GM21526 (cell line): ENCODE measurements around the gene ZCCHC14.
"Not testable (repeated sequence)": the region's sequence is repeated elsewhere in the genome, so short reads cannot be mapped to it uniquely, and the experiment has no call there.

Source experiments
- ATAC-seq: cut with Tn5 transposase; IDR thresholded peaks from one replicate; pipeline ENCODE4 v1.9.1; 2021; ENCODE audit warnings: moderate library complexity; ENCODE audit not compliant: unreplicated experiment, low FRiP score

ZCCHC14 gene

DNA sequence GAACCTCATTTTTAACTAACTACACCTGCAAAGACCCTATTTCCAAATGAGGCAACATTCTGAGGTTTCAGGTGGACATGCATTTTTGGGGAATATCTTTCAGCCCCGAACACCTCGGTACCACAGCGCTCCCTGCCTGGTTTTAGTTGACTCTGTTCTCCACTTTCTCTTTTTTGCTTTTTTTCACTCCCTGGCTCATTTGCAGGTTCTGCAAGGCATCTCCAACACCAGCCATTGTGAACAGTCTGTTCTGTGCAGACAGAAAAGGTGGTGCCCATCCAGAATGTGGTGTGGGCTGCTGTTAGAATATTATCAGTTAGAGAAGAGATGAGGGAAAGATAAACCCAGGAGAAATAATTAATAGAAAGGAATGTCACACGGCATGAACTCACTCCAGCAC is 32.5 kb upstream of the ZCCHC14 start:
- ATAC-seq = no peak

DNA sequence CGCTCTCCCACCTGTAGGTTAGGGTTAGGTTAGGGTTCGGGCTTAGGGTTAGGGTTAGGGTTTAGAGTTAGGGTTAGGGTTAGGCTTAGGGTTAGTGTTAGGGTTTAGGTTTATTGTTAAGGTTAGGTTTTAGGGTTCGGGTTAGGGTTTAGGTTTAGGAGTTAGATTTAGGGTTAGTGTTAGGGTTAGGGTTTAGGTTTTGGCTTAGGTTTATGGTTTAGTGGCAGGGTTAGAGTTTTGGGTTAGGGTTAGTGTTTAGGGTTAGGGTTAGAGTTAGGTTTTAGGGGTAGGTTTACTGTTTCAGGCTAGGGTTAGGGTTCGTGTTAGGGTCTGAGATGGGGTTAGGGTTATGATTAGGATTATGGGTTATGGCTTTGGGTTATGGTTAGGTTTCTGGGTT is 31.6 kb upstream of the ZCCHC14 start:
- no peak for ATAC-seq

DNA sequence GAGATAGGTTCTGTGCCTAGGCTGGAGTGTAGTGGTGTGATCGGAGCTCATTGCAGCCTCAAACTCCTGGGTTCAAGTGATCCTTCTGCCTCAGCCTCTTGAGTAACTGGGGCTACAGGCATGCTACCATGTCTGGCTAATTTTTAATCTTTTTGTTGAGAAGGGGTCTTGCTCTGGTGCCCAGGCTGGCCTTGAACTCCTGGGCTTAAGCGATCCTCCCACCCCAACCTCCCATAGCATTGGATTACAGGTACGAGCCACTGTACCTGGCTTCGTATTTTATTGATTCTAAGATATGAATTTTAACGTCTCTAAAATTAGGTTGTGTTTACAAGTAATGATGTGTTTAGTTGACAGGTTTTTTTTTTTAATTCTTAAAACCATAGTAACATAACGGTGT is 30.8 kb upstream of the ZCCHC14 start:
- not testable (repeated sequence) for ATAC-seq

DNA sequence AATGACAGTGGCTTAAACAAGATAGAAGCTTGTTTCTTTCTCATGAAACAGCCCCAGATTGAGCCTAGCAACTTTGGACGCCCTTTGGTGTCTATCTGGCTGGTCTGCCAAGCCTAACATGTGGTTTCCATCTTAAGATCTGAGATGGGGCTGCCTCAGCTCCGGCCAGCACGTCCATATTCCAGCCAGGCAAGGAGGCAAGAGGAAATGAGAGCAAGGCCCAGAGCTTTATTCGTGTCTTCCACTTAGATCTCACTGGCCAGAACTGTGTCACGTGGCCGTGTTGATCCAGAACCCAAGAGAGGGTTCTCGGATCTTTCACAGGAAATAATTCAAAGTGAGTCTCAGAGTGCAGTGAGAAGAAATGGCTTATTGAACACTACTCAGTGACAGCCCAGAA is 28.9 kb upstream of the ZCCHC14 start:
- not testable (repeated sequence) for ATAC-seq

DNA sequence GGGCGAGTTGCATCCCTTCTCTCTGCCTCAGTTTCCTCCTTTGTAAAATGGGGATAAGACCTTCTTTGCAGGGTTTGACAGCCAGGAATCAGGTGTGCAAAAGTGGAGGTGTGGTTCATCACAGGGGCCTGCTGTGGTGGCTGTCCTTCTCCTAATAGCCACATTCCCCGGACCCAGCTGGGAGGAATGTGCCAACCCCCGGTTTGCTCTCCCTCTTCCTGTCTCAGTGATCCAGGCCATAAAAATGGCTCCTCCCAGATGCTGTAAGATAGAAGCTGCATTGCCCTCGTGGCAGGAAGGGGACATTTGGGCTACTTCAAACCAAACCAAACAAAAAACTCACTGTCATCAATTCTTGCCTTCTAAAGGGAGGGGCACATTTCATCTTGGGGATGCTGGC is 26.3 kb upstream of the ZCCHC14 start:
- not testable (repeated sequence) for ATAC-seq

DNA sequence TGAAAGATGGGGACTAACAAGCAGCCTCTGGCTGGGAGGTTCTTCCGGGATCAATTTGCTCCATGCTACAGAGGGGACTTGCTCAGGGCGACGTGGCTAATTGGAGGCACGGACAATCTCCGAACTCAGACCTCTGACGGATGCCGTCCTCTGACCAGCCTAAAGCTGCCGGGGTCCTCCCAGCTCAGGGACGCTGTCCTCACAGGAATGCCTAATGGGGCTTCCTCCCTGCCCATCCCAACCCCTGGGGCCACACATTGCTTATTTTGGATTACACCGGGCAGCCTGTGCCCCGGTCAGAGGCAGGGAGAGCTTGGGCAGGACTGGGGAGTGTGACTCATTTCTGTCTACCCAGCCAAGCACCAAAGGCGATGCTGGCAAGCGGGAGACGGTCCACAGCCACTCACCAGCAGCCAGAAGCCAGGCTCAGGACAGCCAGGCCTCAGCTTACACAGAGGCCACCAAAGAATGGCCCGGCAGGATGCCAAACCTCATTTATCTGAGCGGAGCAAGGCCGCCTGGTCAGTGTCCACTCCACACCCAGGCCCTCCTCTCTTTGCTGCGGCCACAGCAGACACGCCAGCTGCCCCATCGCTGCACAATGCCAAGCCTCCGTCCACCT is 25.7 kb upstream of the ZCCHC14 start:
- not testable (repeated sequence) for ATAC-seq

DNA sequence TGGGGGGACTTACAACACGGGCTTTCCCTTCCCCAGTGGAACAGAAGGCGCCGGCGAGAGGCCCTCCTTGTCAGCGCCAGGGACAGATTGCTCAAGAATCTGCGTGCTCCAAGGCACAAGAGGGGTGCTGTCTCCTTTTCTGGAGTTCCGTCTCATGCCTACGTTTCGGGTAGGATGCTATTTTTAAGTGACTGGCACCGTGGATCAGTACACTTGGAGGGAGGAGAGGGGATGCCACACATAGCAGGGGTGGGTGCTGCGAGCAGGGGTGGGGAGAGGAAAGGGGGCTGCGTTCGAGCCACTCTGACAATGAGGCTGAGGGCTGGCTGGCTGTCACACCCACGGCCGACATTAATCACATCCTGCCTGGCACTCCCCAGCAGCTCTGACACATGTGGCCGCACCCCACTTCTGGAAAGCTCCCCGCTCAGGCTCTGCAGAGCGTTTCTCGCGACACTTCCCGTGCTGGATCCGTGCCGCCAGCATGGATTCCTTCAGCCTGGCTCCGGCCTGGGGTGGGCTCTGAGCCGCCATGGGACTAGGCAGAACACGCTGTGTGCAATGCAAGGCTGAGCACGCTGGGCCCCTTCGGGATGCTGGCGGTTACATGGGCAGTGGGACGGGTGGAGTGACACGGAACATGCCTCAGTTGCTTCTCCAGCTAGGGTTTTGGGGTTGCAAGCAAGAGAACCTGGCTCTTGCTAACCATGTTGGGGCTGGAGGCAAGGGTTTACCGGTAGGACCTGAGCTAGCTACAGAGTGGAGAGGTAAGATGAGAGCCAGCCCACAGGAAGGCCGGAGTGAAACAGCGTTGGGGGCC is 25.0 kb upstream of the ZCCHC14 start:
- ATAC-seq = not testable (repeated sequence)

DNA sequence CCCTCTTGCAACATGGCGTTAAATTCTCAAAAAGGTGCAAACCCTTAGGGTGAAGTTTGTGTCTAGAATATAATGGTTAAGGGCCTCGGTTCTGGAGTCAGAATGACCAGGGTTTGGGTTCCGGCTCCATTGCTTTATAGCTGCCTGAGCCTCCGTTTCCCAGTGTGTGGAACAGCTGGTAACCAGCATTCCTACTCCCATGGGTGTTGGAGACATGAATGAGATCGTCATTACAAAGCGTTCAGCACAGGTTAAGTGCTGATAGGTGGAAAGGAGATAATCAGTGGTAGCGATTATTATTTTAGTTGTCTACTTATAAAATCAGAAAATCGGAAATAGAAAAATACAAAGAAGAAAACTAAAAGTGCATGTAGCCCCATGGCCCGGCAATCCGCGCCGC is 23.5 kb upstream of the ZCCHC14 start:
- no peak for ATAC-seq

DNA sequence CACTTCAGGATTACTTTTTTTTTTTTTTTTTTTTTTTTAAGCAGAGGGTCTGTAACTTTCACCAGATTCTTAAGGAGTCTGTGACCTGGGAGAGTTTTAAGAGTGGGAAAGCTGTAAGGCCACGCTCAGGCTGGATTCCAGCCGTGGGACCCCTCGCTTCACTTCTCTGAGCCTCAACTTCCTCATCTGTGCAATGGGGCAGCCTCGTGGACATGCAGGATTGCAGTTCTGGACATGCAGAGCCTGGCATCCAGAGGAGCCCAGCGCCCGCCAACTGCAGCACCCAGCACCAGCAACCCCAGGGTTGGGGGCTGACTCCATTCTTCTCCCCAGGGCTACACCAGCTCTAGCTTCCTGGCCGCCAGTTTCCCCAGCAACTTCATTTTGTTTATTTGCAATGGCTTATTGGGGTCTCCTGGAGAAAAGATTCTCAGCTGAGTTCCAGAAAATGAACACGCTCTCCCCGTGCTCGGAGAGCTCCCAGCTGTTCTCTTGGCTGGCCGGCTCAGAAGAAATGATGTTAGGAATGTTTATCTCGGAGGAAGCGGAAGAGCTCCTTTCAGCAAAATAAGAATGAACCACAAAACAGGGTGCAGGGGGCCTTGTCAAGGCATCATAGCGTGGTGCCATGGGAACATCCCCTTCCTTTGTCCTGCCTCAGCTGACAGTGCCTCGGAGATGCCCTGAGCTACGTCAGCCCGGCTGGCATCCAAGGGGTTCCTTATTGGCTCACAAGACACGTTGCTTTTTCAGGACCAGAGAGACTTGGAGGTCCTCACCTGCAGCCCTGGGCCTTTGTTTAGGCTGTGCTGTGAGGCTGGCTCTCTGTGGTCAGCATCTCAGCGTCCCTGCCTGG is 22.9 kb upstream of the ZCCHC14 start:
- ATAC-seq = no peak

DNA sequence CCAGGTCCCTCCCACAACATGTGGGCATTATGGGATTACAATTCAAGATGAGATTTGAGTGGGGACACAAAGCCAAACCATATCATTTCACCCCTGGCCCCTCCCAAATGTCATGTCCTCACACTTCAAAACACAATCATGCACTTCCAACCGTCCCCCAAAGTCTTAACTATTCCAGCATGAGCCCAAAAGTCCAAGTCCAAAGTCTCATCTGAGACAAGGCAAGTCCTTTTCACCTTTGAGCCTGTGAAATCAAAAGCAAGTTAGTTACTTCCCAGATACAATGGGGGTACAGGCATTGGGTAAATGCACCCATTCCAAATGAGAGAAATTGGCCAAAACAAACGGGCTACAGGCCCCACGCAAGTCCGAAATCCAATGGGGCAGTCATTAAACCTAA is 17.0 kb upstream of the ZCCHC14 start:
- ATAC-seq = not testable (repeated sequence)

DNA sequence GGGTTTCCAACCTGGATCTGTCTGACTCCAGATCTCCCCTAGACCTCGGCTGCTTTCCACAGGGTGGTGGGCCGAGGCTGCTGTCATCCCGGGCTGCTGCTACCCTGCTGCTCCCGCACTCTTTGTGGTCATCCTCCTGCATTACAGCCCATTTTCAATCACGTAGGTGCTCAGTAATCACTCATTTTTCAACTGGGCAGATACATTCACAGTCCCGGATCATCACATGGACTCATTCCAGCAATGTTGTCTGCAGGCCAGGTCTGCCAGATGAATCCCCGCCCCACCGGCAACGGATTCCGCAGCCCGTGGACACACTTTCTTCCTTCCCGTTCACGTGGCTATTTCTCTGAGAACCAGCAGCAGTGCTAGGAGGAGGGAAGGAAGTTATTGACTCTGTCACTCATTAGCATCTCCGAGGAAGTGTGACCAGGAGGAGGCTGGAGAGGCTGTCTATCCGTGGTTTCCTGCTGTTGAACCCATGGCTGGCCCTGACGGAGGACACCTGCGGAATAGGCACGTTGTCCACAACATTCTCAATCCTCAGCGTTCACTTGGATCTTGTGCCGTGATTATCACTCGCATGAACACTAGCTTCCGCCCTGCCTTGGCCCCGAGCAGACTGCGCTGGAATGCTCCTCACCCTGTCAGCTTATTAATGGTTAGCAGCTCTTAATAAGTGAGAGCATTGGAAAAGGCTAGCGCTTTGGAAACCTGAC is 14.7 kb upstream of the ZCCHC14 start:
- no peak for ATAC-seq

DNA sequence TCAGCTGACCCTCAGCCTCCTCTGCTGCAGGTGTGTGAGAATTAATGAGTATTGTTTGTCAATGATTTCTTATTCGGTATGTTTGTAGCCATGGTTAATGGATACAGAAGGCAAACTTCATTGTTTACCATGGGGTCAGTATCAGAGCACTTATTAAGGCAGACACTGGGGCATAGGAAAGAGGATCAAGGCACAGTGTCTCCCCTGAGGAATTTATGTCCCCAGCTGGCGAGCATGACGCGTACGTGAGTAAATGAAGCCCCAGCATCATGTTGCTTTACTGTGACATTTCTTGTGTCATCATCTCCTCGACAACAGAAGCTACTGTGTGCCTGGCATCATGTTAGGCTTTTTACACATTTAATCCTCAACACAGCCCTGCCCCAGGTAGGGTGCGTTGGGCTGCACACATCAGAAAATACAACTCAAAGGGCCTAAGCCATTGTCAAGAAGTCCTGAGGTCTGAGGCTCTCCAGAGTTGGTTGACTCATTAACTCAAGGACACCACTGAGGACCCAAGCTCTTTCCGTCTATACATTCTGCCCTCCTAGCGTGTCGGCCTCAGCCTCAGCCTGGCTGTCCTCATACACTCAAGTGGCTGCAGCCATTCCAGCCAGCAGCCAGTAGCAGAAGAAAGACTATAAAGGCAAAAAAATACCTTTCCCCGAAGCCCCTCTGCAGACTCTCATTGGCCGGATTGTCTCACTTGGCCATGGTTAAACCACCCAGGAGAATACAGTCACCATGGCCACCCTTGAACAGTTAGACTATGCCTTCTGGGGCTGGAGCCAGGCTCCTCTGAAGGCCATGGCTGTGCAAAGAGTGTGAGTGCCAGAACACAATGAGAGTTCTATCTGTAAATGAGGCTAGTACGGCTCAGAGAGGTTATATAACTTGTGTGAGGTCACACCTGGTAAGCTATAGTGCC is 13.9 kb upstream of the ZCCHC14 start:
- ATAC-seq = no peak

DNA sequence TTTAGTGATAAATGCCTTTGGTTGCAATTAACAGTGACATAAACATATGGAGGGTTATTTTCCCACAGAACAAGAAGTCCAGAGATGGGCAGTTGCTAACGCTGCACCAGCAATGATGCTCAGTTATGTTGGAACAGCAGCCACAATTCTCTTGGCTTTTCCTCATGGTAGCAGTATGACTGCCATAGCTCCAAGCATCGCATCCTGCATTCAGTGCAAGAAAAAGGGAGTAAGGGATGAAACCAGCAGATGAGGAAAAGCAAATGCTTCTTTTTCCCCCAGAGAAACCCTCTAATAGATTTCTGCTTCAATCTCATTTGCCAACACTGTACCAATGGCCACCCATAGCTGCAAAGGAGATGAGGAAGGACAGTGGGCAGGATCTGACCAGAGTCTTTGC is 13.0 kb upstream of the ZCCHC14 start:
- no peak for ATAC-seq

DNA sequence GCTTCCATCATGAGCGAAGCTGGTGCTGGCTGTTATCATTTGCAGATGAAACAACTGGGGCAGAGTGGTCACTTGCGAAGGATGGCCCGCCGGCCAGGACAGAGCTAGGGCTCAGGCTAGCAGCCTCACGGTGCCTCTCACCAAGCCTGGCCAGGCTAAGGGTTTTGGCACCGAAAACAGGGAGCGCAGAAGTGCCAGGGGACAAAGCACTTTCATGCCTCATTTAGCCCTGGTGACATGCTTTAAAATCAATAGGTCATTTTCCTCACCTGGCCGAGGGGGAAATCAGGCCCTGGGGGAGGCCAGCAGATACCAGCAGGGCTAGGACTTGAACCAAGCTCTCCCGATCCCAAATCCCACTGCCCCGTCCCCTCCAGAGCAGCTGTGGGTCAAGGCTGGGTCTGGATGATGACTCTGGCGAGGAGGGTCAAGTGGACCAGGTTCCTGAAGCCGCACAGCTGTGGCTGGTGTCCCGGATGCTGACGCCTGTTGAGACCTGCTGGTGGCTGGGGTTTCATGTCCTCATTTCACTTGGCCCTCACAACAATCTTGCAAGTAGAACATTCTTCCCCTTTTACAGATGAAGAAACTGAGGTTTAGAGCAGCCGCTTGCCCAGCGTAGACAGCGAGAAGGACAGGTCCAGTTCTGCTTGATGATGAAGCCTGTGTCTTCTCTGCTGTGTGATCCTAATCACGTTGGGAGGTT is 10.6 kb upstream of the ZCCHC14 start:
- ATAC-seq = not testable (repeated sequence)

DNA sequence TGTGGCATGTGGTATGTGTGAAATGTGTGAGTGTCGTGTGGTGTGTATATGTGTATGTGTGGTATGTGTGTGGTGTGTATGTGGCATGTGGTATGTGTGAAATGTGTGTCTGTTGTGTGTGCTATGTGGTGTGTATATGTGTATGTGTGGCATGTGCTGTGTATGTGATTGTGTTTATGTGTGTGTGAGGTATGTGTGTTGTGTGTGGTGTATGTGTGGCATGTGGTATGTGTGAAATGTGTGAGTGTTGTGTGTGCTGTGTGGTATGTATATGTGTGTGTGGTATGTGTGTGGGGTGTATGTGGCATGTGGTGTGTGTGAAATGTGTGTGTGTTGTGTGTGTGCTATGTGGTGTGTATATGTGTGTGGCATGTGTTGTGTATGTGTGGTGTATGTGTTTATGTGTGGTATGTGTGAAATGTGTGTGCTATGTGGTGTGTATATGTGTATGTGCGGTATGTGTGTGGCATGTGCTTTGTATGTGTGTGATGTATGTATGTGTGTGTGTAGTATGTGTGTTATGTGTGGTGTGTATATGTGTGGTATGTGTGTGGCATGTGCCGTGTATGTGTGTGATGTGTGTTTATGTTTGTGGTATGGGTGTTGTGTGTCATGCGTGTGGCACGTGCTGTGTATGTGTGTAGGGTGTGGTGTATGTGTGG is 9.6 kb upstream of the ZCCHC14 start:
- no peak for ATAC-seq

DNA sequence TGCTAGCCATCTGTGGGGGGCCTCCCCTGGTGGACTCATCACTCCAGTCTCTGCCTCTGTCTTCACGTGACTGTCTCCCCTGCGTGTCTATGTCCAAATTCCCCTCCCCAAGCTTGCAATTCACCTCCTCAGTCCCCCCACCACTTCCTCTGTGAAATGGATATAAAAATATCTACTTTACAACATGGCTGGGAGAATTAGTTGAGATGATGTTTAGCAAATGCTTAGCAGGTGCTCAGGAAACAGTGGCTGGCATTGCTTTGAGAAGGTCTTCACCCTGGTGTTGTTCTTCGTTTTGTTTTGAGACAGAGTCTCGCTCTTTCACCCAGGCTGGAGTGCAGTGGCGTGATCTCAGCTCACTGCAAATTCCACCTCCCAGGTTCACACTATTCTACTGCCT is 8.3 kb upstream of the ZCCHC14 start:
- ATAC-seq = no peak

DNA sequence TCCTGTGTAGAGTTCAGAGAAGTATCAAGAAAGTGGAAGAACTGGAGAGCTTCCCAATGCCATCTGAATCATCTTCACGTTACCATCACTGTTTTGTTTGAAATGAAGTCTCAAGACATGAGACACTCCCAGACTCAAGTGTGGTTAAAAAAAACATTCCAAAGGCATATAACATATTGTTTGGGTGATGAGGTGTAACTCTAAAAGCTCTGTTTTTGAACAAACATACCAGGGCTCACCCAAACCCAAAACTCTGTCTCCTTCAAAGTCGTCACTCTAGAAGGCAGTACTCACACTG is 6.3 kb upstream of the ZCCHC14 start:
- ATAC-seq = no peak

DNA sequence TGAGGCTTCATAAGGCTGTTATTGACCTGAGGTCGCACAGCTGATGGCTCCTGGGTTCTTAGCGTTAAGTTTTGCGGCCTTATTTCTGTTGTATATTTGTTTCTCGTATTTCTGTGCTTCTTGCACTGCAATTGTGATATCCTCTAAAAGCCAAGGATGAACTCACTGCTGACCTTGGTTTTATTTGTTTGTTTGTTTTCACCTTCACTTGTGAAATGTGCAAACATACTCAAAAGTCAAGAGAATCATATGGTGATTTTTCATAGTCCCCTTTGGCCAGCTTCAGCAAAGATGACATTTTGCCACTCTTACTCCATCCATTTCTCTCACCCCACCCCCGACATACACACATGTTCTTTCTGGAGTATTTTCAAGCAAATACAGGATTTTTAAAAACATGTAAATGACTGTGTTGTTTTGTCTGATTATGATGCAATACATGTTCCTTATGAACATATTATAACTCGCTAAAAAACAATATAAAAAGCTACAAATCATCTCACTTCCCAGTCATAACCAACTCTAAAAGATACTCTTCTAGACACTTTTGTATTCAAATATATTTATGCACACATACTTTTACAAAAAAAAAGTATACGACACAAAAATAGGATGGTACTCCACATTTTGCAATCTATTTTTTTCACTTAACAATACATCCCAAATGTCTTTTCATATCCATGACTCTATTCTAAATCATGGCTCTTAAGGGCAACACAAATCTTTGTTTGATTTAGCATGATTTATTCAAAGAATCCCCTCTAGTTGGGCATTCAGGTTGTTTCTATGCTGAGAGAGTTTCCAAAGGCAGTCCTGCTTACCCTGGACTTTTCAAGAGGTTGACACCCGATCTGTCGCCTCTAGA is 5.7 kb upstream of the ZCCHC14 start:
- ATAC-seq = no peak
